Ovary (tissue), 9 donors: ENCODE results near the gene MMP14. TPM values are rescaled to one million over a fixed set of nuclear protein-coding genes. Genes with fewer than 3 reads are reported as not detected.

Source experiments
- DNase-seq, 5 donors: peaks; one replicate each; pipeline ENCODE4 v3.0.0-alpha.2; 2019 to 2020
- H3K27ac ChIP-seq, 2 donors: fragments of 200-600 bp; one replicate each; pipeline versions ENCODE4 v1.5.1 to v1.8.0; 2019 to 2022
- H3K27me3 ChIP-seq: fragments of 200-600 bp; one replicate; pipeline ENCODE4 v1.8.0; 2022
- H3K36me3 ChIP-seq: fragments of 200-600 bp; sonication (generic); one replicate; pipeline ENCODE4 v1.5.1; 2019
- H3K4me1 ChIP-seq: one replicate; pipeline ENCODE4 v1.8.1; 2013; ENCODE audit warnings: mild to moderate bottlenecking, moderate library complexity; ENCODE audit not compliant: insufficient read depth
- H3K4me3 ChIP-seq: fragments of 200-600 bp; sonication (generic); one replicate; pipeline ENCODE4 v1.5.1; 2017
- H3K9me3 ChIP-seq, 2 donors: fragments of 200-600 bp in 1 of 2; sonication (generic) in 1 of 2; one replicate each; pipeline versions ENCODE4 v1.5.1 to v1.8.1; 2013 to 2019; ENCODE audit warnings: mild to moderate bottlenecking in 1 of 2, moderate library complexity in 1 of 2
- CTCF ChIP-seq, 3 donors: fragments of 450-650 bp in 2 of 3; fragments of 200-600 bp in 1 of 3; IDR thresholded peaks; one replicate each; pipeline versions ENCODE4 v1.5.1 to v1.8.0; 2016 to 2022; ENCODE audit warnings: antibody characterized with exemption in 3 of 3, mild to moderate bottlenecking in 1 of 3
- EP300 ChIP-seq: sonication (generic); formaldehyde crosslinking; IDR thresholded peaks from one replicate; pipeline ENCODE4 v1.6.1; 2017; ENCODE audit warnings: antibody characterized with exemption
- POLR2A ChIP-seq: fragments of 450-650 bp; IDR thresholded peaks from one replicate; pipeline ENCODE4 v1.6.1; 2017; ENCODE audit warnings: antibody characterized with exemption, mild to moderate bottlenecking, moderate library complexity
- WGBS, 3 donors: extraction: QIAGEN DNeasy Blood & Tissue Kit in 1 of 3; methylation state at CpG; one replicate each; pipeline versions ENCODE4 v1.1.5 to v1.1.7; 2013 to 2017; 5-methylcytosine and 5-hydroxymethylcytosine counted together
- intact Hi-C, 4 donors: fragments of 100-400 bp; cut with DNase I; formaldehyde crosslinking; loops; one replicate each; pipeline versions ENCODE4 v1.11.0 to v1.15.1; 2022 to 2023
- polyA plus RNA-seq, 2 donors: library from polyadenylated mRNA; stranded (reverse); fragments of 200-250 nt in 1 of 2; fragments of 350-450 nt in 1 of 2; fragmentation: Illumina TruSeq in 1 of 2; extraction: RNeasy Lipid Tissue Mini Kit (QIAGEN cat#74804) in 1 of 2; gene quantifications; one replicate each; pipeline ENCODE4 v1.2.3, GENCODE V29; 2013 to 2014
- total RNA-seq, 7 donors: library from RNA; depleted of rRNA in 2 of 7; stranded (reverse); fragments of >200 nt in 2 of 7; fragmentation: NEBNext Ultra II Directional in 3 of 7; extraction: Animal tissue kit (Norgen Biotek cat#: 25700) in 3 of 7; gene quantifications; one replicate each; pipeline versions ENCODE4 v1.1.0 to v1.2.4, GENCODE V29; 2016 to 2023
- donor health status: DM: no; HTN: no; CAD: no; lungs with moderate emphysema.
- donor health status: DM: no; HTN: no; CAD: no.
- donor health status: Bipolar disorder and iron deficiency.
- donor health status: DM: yes; HTN: yes; CAD: no.
- donor health status: DM: no; HTN: no; CAD: no.
- donor health status: DM: yes; HTN: yes; CAD: no.

The MMP14 gene
- total and polyA plus RNA-seq, 9 donors: 70.0 to 267 (median 156) TPM

- DNase-seq: no peak
Measured at GRCh38 chr14:22819151-22819988, 17.0 kb upstream of the MMP14 start.

GRCh38 chr14:22820731-22821130 is 15.7 kb upstream of the MMP14 start:
- Histone ChIP-seq H3K4me1 (peaks cover 4% of the 10 kb centered on the region), H3K27me3 (no peaks in the 10 kb centered on the region), H3K4me3 (no peak overlapping the region), H3K9me3 (no peaks in the 10 kb centered on the region), H3K27ac (no peak overlapping the region), H3K36me3 (no peaks in the 10 kb centered on the region)
- intact Hi-C loops: loop anchor here in 2 of 4 donors (5.0 to 10.0 kb wide), 2 partner anchors 37 to 246 kb away; no protein-coding TSS in a partner anchor
- no peak for TF ChIP-seq EP300
- TF ChIP-seq CTCF (IDR thresholded peaks at IDR 0.05): no peak
- no peak for TF ChIP-seq POLR2A
- 89 to 97% (median 92%) methylated on average over 1 of the region's 1 CpG for WGBS, 3 donors
- no peak for DNase-seq

More at GRCh38 chr14:22819151-22819988, 17.0 kb upstream of the MMP14 start:
- Histone ChIP-seq H3K4me1 (peaks cover 4% of the 10 kb centered on the region), H3K27me3 (no peaks in the 10 kb centered on the region), H3K36me3 (no peaks in the 10 kb centered on the region), H3K4me3 (no peak overlapping the region), H3K27ac (no peak overlapping the region), H3K9me3 (no peaks in the 10 kb centered on the region)
- intact Hi-C loops: no loop called here
- TF ChIP-seq POLR2A (no peak), EP300 (no peak), CTCF (IDR thresholded peaks at IDR 0.05) (no peak)
- whole genome bisulfite sequencing, 3 donors: 20 to 30% (median 23%) methylated on average over 10 of the region's 10 CpGs

DNA sequence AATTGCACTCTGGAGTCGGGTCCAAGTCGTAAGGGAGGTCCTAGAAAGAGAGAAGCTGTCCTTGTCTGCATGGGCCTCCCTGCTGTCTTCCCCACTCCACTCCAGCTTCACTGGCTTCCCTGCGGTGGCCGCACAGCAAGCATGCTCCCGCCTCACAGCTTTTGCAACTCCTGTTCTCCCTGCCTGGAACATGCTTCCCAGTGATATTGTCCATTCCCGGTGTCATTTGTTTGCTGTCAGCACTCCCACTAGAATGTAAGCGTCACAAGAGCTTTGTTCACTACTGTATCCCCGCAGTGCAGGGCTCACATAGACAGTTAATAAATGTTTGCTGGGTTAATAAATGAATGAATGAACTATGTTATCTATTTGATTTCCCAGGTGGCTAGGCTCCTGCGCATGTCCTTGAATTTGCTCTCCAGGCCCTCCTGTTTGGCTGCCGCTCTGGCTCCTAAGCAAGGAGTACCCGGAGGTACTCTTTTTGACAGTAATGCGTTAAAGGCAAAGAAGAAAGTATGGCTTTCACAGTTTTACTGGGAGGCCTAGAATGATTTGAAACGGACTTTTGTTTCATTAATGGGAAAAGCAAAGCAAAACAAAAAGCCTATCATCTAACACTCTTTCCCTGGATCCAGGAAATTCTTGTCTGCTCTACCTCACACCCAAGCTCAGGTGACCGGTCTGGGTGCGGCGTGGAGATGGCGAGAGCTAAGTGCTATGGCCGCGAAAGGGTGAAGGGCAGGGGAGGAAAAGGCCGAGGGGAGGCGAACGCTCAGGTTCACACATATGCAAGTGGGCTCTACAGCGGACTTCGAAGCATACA is 15.0 kb upstream of the MMP14 start:
- 69 to 78% (median 75%) methylated on average over 24 of the region's 24 CpGs for WGBS, 3 donors
- intact Hi-C loops: loop anchor here in 3 of 4 donors (2.0 to 10.0 kb wide), 3 partner anchors 31 to 247 kb away; no protein-coding TSS in a partner anchor
- peaks cover 4% of the 10 kb centered on the region for H3K4me1 ChIP-seq

More for the DNA sequence above, 15.0 kb upstream of the MMP14 start:
- H3K4me3 ChIP-seq: no peak overlapping the region
- no peak for DNase-seq
- H3K27me3 ChIP-seq: no peaks in the 10 kb centered on the region
- no peak for TF ChIP-seq POLR2A
- TF ChIP-seq CTCF (IDR thresholded peaks at IDR 0.05): no peak
- no peak for TF ChIP-seq EP300
- no peaks in the 10 kb centered on the region for H3K36me3 ChIP-seq
- no peaks in the 10 kb centered on the region for H3K9me3 ChIP-seq
- H3K27ac ChIP-seq: no peak overlapping the region
